HG03045 (cell line): ENCODE data around the gene SYT8.
"Not testable (repeated sequence)": the region's sequence is repeated elsewhere in the genome, so short reads cannot be mapped to it uniquely, and the experiment has no call there.

Source experiments
- ATAC-seq: cut with Tn5 transposase; IDR thresholded peaks from one replicate; pipeline ENCODE4 v1.9.1; 2021; ENCODE audit warnings: mild to moderate bottlenecking, moderate library complexity; ENCODE audit not compliant: unreplicated experiment

SYT8 gene

GRCh38 chr11:1834779-1835670 lies at the start of gene SYT8:
TSS of gene SYT8 (plus strand) at chr11:1834990. CDS start at chr11:1835106, 116 bp downstream.
- ATAC-seq, result no peak

GRCh38 chr11:1785749-1786413 lies 48.9 kb upstream of the SYT8 start:
- no peak for ATAC-seq

- no peak for ATAC-seq
These were observed 48.3 kb upstream of the SYT8 start for GRCh38 chr11:1786466-1786865.

- no peak for ATAC-seq
These were observed 42.9 kb upstream of the SYT8 start for GRCh38 chr11:1791912-1792311.

GRCh38 chr11:1792461-1792860 lies 42.3 kb upstream of the SYT8 start:
- no peak for ATAC-seq

- no peak for ATAC-seq
These were observed 41.7 kb upstream of the SYT8 start for GRCh38 chr11:1793081-1793480.

- ATAC-seq, result no peak
These were observed 38.3 kb upstream of the SYT8 start for GRCh38 chr11:1796413-1797011.

GRCh38 chr11:1797391-1798125 lies 37.2 kb upstream of the SYT8 start:
- no peak for ATAC-seq

GRCh38 chr11:1803246-1803645 lies 31.5 kb upstream of the SYT8 start:
- no peak for ATAC-seq

- not testable (repeated sequence) for ATAC-seq
These were observed 30.8 kb upstream of the SYT8 start for GRCh38 chr11:1803835-1804519.

GRCh38 chr11:1805525-1805924 lies 29.3 kb upstream of the SYT8 start:
- no peak for ATAC-seq

GRCh38 chr11:1807264-1807995 lies 27.4 kb upstream of the SYT8 start:
- ATAC-seq, result no peak

GRCh38 chr11:1810761-1811160 lies 24.0 kb upstream of the SYT8 start:
- no peak for ATAC-seq

GRCh38 chr11:1812274-1812673 lies 22.5 kb upstream of the SYT8 start:
- ATAC-seq, result no peak

- no peak for ATAC-seq
These were observed 22.0 kb upstream of the SYT8 start for GRCh38 chr11:1812801-1813200.

GRCh38 chr11:1813356-1813755 lies 21.4 kb upstream of the SYT8 start:
- ATAC-seq, result not testable (repeated sequence)

- no peak for ATAC-seq
These were observed 20.1 kb upstream of the SYT8 start for GRCh38 chr11:1814691-1815090.

- ATAC-seq, result no peak
These were observed 19.5 kb upstream of the SYT8 start for GRCh38 chr11:1815311-1815710.

GRCh38 chr11:1815751-1816150 lies 19.0 kb upstream of the SYT8 start:
- ATAC-seq, result no peak

- no peak for ATAC-seq
These were observed 17.8 kb upstream of the SYT8 start for GRCh38 chr11:1817000-1817399.
